ENCODE data around the gene MLKL. TPM values are rescaled to one million over a fixed set of nuclear protein-coding genes. Genes with fewer than 3 reads are reported as not detected.
"Not testable (repeated sequence)": the region's sequence is repeated elsewhere in the genome, so short reads cannot be mapped to it uniquely, and the experiment has no call there.

MLKL gene
- total RNA-seq, 1 donor from 2014 or later, result 0.82 TPM

DNA sequence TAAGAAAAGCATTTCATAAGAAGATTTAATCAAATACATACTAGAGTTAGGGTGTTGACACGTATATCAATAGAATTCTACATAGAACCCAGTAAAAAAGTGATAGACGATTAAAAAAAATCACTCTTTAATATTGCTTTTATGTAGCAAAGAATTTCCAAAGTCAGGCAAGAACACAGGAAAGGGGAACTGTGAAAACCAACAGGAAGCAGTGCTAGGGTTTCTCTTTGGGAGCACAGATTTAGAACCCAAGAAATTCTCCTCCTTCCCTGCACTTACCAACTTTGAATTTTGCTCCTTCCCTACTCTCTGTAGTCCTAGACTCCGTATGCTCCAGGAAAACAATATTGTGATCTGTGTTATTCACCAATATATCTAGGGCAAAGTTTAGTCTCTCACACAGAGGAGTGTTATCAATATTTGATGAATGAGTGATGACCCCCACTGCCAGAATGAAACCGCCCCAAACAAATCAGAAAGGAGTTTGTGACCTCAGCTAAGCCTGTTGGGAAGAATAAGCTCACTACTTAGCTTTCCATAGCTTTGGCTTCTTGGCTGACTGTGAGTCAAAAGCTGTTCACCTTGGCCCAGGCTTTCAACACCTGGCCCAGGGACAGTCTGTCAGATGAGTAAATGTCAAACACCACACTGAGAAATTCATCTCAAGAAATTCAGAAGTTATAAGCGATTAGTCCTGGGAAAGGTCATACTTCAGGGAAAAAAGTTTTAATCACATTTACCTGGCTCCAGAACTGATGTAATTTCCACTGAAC lies 42.6 kb downstream of the MLKL start:
- FAIRE-seq (no peak), DNase-seq (ENCODE audit: low spot score in 2 of 2) (no peak)

GRCh38 chr16:74654536-74655050 lies 46.1 kb downstream of the MLKL start:
- FAIRE-seq (no peak), DNase-seq (ENCODE audit: low spot score in 2 of 2) (no peak)

- not testable (repeated sequence) for DNase-seq (ENCODE audit: low spot score in 2 of 2); FAIRE-seq
Observed at GRCh38 chr16:74652883-74653282, 47.8 kb downstream of the MLKL start.

GRCh38 chr16:74652249-74652648 lies 48.4 kb downstream of the MLKL start:
- FAIRE-seq, result no peak

DNA sequence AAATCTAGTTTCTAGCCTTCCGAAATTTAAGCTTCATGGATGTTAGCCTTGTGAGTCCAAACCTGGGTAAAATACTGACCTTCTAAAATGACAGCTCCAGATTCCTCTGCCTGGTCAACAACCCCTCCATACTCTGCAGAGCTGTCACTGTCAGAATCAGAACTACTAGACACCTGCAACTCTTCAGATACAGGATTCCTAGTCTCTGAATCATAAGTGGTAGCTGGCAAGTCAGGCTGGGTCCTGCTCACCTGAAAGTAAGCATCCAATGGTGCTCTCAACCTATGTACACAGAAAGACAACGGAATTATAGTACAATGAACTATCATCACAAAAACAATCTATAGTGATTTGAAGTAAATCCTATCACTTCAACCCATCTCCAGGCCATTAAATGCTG lies 48.8 kb downstream of the MLKL start:
- FAIRE-seq, result no peak
- DNase-seq (ENCODE audit: low spot score in 2 of 2), result no peak

More at GRCh38 chr16:74652249-74652648, 48.4 kb downstream of the MLKL start:
- no peak for DNase-seq (ENCODE audit: low spot score in 2 of 2)

DNA sequence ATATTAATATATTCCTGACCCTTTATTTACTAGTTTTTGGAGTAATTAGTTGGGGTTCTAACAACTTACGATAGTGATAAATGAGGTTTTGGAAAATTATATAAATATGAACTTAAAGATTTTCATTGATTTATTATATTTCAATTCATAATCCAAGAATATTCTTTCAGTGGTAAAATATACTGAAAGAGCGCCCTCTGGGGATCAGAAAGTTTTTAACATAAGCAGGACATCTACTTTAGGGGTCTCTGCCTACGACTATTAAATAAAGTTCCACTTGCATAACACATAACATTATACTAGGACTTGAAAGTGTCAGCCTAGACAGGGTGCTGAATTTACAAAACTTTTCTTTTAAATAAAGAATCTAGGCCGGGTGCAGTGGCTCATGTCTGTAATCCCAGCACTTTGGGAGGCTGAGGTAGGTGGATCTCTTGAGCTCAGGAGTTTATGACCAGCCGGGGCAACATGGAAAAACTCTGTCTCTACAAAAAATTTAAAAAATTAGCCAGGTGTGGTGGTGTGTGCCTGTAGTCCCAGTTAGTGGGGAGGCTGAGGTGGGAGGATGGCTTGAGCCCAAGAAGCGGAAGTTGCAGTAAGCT lies 49.6 kb downstream of the MLKL start:
- FAIRE-seq (no peak), DNase-seq (ENCODE audit: low spot score in 2 of 2) (no peak)

GRCh38 chr16:74649839-74650504 lies 50.7 kb downstream of the MLKL start:
- DNase-seq (ENCODE audit: low spot score in 2 of 2) (no peak), FAIRE-seq (no peak)

- DNase-seq (ENCODE audit: low spot score in 2 of 2), result no peak
- FAIRE-seq, result no peak
Observed at GRCh38 chr16:74641969-74642368, 58.7 kb downstream of the MLKL start.

DNA sequence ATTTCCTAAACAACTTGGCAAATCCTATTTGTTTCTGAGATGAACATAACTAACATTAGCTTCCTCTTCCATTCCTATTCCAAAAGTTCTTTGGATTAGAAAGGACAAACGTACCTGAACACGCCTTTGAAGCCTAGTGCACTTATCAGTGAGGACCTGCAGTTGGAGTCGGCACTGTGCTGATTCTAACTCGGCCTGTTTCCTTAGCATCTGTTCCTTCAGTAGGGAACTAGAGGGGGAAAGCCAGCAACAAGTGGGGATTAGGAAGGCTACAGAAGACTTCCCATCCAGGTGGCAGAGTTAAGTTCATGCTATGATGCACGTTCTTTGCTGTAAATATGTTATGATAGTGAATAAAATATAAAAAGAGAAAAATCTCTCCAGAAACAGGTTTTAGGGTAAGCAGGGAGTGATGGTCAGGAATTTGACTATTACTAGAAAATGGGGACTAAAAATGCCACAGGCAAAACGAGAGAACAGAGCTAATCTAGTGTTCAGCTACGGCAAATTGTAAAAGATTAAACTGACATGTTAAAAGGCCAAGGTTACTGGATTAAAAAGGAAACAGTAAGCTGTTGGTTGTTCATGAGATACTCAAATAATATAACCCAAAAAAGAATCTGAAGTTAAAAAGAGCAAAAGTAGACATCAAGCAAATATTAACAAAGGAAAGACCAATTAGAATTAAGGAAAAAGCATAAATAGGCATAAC lies 62.8 kb downstream of the MLKL start:
- no peak for FAIRE-seq

GRCh38 chr16:74635303-74635702 lies 65.4 kb downstream of the MLKL start:
- DNase-seq (ENCODE audit: low spot score in 2 of 2), result no peak
- no peak for FAIRE-seq

More for the DNA sequence above, 62.8 kb downstream of the MLKL start:
- DNase-seq (ENCODE audit: low spot score in 2 of 2), result no peak

GRCh38 chr16:74633686-74634085 lies 67.0 kb downstream of the MLKL start:
- DNase-seq (ENCODE audit: low spot score in 2 of 2) (no peak), FAIRE-seq (no peak)

- FAIRE-seq (no peak), DNase-seq (ENCODE audit: low spot score in 2 of 2) (no peak)
Observed at GRCh38 chr16:74627506-74628220, 73.0 kb downstream of the MLKL start.

DNA sequence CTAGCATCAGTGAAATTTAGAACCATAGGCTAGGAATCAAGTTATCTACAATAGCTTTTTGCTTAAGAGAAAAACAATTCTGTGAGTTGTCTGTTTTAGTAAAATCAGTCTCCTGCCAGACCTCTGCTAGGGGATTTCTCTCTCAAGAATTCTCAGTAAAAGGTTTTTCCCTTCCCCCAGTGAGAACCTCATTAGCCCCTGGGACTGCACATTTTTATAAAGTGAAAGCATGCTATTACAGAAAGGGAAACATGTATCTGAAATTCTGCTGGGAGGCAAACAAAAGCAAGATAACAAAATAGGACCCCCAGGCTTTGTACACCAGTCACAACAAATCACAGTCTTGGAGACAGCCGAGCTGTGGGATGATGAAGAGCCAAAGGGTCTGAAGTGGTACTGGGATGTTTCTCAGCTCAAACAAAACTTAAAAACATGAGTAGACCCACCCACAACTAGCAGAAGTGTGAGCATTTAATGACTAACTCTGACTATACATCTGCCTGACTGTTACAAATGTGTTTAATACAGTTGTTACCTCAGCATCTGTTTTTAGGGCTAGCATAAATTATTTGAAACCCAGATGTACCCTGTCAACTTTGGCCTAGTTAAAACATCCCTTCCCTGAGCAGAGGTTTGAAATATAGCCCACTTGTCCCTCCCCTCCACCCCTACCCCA lies 73.8 kb downstream of the MLKL start:
- no peak for FAIRE-seq
- DNase-seq (ENCODE audit: low spot score in 2 of 2), result no peak

- no peak for FAIRE-seq
- no peak for DNase-seq (ENCODE audit: low spot score in 2 of 2)
Observed at GRCh38 chr16:74625500-74626350, 74.9 kb downstream of the MLKL start.

GRCh38 chr16:74623839-74624235 lies 76.8 kb downstream of the MLKL start:
- FAIRE-seq, result no peak
- no peak for DNase-seq (ENCODE audit: low spot score in 2 of 2)

DNA sequence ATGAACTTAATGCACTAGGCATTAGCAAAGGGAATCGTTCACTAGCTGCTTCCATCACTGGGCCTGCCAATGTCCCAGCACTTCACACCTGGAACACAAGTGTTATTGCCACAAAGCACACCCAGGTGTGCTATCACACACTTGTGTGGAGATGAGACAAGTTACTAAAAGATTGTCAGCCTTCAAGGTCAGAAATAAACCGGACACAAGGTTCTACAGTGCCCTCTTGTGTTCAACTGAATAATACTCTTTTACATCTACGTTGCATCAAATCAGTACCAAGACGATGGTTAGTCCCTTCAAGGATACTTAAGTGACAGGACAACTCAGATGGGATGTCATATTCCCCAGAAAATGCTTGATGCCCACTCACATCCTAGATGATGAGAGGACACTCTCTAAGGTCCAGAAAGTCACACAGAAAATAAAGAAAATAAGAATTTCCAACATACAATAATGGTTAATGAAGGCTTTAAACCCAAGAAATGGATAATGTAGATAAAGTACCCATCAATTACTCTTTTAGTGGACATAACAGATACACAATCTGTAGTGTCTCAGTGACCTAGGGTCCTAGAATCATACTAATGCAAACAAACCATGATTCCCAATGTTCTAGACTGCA lies 77.3 kb downstream of the MLKL start:
- FAIRE-seq, result no peak
- peak; percentile 29 to 55 for DNase-seq (ENCODE audit: low spot score in 2 of 2)

DNA sequence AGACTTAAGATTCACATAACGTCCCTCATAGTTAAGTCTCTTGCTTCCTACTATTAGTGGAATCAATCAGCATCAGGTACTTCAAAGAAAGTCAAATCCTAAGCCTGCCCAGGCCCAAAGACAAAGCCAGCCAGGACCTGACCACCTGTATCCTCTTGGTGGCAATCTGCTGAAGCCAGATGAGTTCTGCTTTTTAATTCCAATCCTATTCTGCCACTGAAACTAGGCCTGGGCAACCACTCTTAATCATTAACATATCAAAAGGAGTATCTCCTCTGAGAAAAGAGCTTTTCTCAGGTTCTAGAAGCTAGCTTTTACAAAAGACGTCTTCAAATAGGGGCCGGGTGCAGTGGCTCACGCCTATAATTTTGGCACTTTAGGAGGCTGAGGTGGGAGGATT lies 78.7 kb downstream of the MLKL start:
- FAIRE-seq (no peak), DNase-seq (ENCODE audit: low spot score in 2 of 2) (no peak)
